Hematopoietic multipotent progenitor cell treated with erythropoietin and hydrocortisone succinate and interleukin-3 and kit ligand, for 8 days (in vitro differentiated cells): ENCODE results near the gene CCDC86.
"Not testable (repeated sequence)": the region's sequence is repeated elsewhere in the genome, so short reads cannot be mapped to it uniquely, and the experiment has no call there.

Experiments
- DNase-seq: peaks from one replicate; pipeline ENCODE4 v3.0.0-alpha.2; 2015

The CCDC86 gene

GRCh38 chr11:60841797-60842667, at the start of gene CCDC86:
Gene CCDC86, plus strand, starts transcription at chr11:60842113. Its CDS starts 12 bp downstream, at chr11:60842125.
- peak; percentile 94 for DNase-seq

- DNase-seq: no peak
These were observed 49.4 kb upstream of the CCDC86 start for GRCh38 chr11:60792521-60792920.

- no peak for DNase-seq
These were observed 46.6 kb upstream of the CCDC86 start for GRCh38 chr11:60795291-60795690.

- DNase-seq: no peak
These were observed 43.9 kb upstream of the CCDC86 start for GRCh38 chr11:60797846-60798630.

- DNase-seq: no peak
These were observed 43.3 kb upstream of the CCDC86 start for GRCh38 chr11:60798631-60799030.

GRCh38 chr11:60801194-60801593, 40.7 kb upstream of the CCDC86 start:
- no peak for DNase-seq

GRCh38 chr11:60803273-60803936, 38.5 kb upstream of the CCDC86 start:
- DNase-seq: no peak

GRCh38 chr11:60809249-60809648, 32.7 kb upstream of the CCDC86 start:
- no peak for DNase-seq

- no peak for DNase-seq
These were observed 32.2 kb upstream of the CCDC86 start for GRCh38 chr11:60809691-60810090.

- no peak for DNase-seq
These were observed 31.8 kb upstream of the CCDC86 start for GRCh38 chr11:60810151-60810550.

- no peak for DNase-seq
These were observed 31.3 kb upstream of the CCDC86 start for GRCh38 chr11:60810569-60810968.

GRCh38 chr11:60813324-60813723, 28.6 kb upstream of the CCDC86 start:
- no peak for DNase-seq

- no peak for DNase-seq
These were observed 27.8 kb upstream of the CCDC86 start for GRCh38 chr11:60814112-60814511.

- DNase-seq: no peak
These were observed 25.2 kb upstream of the CCDC86 start for GRCh38 chr11:60816590-60817157.

- no peak for DNase-seq
These were observed 23.9 kb upstream of the CCDC86 start for GRCh38 chr11:60818057-60818456.

GRCh38 chr11:60821827-60822599, 19.9 kb upstream of the CCDC86 start:
- no peak for DNase-seq

GRCh38 chr11:60823745-60824306, 18.1 kb upstream of the CCDC86 start:
- not testable (repeated sequence) for DNase-seq

GRCh38 chr11:60825118-60825517, 16.8 kb upstream of the CCDC86 start:
- DNase-seq: no peak

GRCh38 chr11:60825790-60826189, 16.1 kb upstream of the CCDC86 start:
- DNase-seq: no peak

GRCh38 chr11:60830478-60831142, 11.3 kb upstream of the CCDC86 start:
- no peak for DNase-seq

- DNase-seq: peak; percentile 82
These were observed 10.8 kb upstream of the CCDC86 start for GRCh38 chr11:60831143-60831500.
